Panc1 (cell line): Measurements from ENCODE around the gene MAP7D3.

Experiments used
- TF ChIP-seq, protein P1 (sequence below): fragments of 450-650 bp; IDR thresholded peaks from 2 replicates; pipeline ENCODE4 v1.5.1; 2017; ENCODE audit warnings: mild to moderate bottlenecking
- TF ChIP-seq, protein P2 (sequence below), 2 experiments: IDR thresholded peaks; 2 replicates each; pipeline ENCODE4 v1.6.1; 2011 to 2012; ENCODE audit warnings: low read depth in 2 of 2, control low read depth in 1 of 2, low read length in 1 of 2, mild to moderate bottlenecking in 1 of 2, moderate library complexity in 1 of 2; ENCODE audit not compliant: insufficient read depth in 1 of 2

DNA sequence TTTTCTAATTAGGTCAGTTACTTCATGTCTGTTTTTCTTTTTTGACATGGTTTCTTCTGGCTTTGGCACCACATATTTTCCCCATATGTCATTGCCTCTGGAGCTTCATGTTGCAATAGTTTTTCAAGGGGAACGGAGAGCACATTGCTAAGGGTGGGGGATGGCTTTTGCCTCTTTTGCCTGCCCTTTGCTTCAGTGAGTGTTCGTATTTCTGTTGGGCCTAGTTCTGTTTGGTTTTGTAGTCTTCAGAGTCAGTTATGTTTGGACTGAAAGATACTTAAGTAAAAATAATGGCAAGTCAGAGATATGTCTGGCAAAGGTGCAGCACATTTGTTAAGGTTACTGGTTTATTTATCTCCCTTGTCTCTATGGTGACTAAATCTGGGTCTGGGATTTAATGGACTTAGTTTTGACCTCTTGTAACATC, 74.8 kb downstream of the MAP7D3 start:
- TF ChIP-seq, protein P1, sequence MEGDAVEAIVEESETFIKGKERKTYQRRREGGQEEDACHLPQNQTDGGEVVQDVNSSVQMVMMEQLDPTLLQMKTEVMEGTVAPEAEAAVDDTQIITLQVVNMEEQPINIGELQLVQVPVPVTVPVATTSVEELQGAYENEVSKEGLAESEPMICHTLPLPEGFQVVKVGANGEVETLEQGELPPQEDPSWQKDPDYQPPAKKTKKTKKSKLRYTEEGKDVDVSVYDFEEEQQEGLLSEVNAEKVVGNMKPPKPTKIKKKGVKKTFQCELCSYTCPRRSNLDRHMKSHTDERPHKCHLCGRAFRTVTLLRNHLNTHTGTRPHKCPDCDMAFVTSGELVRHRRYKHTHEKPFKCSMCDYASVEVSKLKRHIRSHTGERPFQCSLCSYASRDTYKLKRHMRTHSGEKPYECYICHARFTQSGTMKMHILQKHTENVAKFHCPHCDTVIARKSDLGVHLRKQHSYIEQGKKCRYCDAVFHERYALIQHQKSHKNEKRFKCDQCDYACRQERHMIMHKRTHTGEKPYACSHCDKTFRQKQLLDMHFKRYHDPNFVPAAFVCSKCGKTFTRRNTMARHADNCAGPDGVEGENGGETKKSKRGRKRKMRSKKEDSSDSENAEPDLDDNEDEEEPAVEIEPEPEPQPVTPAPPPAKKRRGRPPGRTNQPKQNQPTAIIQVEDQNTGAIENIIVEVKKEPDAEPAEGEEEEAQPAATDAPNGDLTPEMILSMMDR, result no peak
- TF ChIP-seq, protein P2, sequence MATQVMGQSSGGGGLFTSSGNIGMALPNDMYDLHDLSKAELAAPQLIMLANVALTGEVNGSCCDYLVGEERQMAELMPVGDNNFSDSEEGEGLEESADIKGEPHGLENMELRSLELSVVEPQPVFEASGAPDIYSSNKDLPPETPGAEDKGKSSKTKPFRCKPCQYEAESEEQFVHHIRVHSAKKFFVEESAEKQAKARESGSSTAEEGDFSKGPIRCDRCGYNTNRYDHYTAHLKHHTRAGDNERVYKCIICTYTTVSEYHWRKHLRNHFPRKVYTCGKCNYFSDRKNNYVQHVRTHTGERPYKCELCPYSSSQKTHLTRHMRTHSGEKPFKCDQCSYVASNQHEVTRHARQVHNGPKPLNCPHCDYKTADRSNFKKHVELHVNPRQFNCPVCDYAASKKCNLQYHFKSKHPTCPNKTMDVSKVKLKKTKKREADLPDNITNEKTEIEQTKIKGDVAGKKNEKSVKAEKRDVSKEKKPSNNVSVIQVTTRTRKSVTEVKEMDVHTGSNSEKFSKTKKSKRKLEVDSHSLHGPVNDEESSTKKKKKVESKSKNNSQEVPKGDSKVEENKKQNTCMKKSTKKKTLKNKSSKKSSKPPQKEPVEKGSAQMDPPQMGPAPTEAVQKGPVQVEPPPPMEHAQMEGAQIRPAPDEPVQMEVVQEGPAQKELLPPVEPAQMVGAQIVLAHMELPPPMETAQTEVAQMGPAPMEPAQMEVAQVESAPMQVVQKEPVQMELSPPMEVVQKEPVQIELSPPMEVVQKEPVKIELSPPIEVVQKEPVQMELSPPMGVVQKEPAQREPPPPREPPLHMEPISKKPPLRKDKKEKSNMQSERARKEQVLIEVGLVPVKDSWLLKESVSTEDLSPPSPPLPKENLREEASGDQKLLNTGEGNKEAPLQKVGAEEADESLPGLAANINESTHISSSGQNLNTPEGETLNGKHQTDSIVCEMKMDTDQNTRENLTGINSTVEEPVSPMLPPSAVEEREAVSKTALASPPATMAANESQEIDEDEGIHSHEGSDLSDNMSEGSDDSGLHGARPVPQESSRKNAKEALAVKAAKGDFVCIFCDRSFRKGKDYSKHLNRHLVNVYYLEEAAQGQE (IDR thresholded peaks at IDR 0.05; ENCODE audit: insufficient read depth in 1 of 2, low read depth in 2 of 2, low read length in 1 of 2), result no peak
